ENCODE data around the gene OR1Q1. TPM values are rescaled to one million over a fixed set of nuclear protein-coding genes. Genes with fewer than 3 reads are reported as not detected.
"Not testable (repeated sequence)": the region's sequence is repeated elsewhere in the genome, so short reads cannot be mapped to it uniquely, and the experiment has no call there.

Gene OR1Q1, protein sequence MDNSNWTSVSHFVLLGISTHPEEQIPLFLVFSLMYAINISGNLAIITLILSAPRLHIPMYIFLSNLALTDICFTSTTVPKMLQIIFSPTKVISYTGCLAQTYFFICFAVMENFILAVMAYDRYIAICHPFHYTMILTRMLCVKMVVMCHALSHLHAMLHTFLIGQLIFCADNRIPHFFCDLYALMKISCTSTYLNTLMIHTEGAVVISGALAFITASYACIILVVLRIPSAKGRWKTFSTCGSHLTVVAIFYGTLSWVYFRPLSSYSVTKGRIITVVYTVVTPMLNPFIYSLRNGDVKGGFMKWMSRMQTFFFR
- polyA plus RNA-seq (ENCODE audit: insufficient read length) = not detected
- long read RNA-seq, donor 1 = 0 reads
- long read RNA-seq, donor 2 = 0 reads
- long read RNA-seq, donor 3 = 0 reads
- long read RNA-seq, donor 4 = 0 reads
- long read RNA-seq, donor 5 = 0 reads
- long read RNA-seq, donor 6 = 0 reads
- long read RNA-seq, donor 7 = 0 reads
- long read RNA-seq, donor 8 = 0 reads

DNA sequence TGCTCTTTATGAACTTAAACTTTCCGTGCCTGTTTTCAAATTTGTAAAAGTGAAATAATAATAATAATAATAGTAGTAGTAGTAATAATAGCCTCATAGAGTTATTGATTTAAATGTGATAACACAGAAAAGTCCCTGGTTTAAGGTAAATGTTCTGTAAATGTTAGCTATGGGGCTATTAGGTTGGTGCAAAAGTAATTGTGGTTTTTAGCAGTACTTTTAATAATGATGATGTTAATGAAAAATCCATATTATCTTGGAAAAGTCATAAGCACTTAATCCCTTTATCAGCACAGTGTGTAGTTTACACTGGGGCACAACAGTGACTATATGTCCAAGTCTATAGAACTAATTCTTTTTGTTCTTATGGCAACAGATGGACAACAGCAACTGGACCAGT is at the start of gene OR1Q1:
Gene OR1Q1, plus strand, starts transcription at position 377 of the 400 bp plus-strand sequence. Its CDS starts 0 bp downstream, at position 377.
- no peak for DNase-seq

DNA sequence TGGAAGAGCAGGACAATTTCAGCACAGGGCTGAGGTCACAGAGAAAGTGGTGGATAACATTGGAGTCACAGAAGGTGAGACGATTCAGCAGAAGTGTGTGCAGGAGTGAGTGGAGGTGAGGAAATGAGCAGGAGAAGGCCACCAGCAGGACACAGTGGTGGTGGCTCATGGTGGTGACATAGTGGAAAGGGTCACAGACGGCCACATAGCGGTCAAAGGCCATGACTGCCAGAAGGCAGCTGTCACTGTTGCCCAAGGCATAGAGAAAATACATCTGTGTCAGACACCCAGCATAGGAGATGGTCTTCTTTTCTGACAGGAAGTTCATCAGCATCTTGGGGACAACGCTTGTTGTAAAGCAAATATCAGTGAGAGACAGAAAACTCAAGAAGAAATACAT is 46.6 kb upstream of the OR1Q1 start:
- DNase-seq = no peak

DNA sequence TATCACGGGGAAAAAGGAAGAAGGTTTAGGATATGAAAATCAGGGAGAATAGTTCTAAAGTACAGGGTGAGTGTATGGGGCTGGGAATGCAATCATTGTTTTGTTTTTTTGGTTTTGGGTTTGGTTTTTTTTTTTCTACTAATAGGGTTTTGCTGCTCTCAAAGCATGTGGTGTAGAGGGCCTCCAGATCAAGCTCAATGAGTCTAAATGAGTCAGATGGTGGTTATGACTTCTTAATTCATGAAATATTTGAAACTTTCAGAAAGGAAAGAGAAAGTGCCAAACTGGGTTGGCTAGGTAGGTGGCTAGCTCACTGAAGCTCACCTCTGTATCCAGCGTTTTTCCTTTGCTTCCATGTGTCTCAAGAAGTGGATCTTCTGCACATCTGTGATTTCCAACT is 42.1 kb upstream of the OR1Q1 start:
- DNase-seq = no peak

DNA sequence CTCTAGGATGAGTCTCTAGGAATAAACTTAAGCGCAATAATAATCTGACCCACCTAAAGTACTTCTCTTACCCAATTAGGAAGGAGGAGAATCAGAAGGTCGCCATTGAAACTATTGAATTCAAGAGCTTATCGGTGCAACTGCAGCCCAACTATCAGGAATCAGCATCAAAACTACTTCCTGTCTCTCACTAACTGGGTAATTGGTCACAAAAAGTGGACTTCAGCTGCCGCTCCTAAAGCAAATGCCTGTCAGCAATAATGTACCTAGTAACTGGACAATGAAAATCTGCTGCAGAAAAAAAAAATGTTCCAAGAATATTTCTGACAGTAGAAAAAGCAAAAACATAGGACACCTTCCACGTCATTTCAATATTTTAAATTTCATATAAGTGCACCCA is 34.7 kb upstream of the OR1Q1 start:
- DNase-seq = no peak

DNA sequence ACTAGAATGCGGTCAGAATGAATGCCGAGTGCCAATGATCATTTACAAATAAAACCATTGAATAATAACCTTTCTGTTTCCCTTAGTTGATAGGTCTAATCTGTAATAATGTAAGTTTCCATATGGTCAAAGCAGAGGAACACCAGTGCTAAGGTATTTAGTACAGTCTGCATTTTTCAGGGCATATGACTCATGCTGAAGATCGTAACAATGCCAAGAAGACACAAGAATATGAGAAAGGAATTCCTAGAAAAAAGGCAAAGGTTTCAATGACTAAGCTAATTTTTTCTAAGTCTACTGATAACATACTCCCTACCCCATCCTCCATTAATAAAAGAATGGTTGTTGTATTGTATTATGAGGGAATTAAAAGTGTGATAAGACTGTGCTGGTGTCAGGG is 34.2 kb upstream of the OR1Q1 start:
- no peak for DNase-seq

DNA sequence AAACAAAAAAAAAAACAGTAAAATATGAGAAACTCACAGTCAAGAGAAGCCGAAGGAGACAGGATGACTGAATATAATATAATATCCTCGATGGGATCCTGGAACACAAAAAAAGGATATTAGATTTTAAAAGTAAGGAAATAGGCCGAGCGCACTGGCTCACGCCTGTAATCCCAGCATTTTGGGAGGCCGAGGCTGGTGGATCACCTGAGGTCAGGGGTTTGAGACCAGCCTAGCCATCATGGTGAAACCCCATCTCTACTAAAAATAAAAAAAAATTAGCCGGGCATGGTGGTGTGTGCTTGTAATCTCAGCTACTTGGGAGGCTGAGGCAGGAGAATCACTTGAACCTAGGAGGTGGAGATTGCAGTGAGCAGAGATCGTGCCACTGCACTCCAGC is 31.3 kb upstream of the OR1Q1 start, which contains the start of gene OR1L8:
Gene OR1L8, minus strand, starts transcription at position 101 of the 400 bp plus-strand sequence. CDS start 14,907 bp downstream, outside the sequence.
- DNase-seq = not testable (repeated sequence)

DNA sequence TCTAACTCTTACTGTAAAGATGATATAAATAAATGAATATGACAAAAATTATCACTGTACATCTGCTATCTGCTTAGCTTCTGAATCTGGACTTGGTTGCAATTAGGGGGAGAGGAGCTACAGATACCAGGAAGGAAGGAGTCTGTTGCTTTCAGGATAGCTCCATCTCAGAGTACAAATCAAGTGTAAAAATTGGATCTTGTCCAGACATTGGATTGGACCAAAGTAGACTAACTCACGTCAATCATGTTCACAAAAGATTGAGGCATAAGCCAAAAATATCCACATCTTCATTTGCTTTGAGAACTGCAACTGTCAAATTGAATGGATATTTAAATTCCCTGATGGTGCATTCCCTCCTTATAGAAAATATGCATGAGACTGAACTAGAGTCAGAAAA is 8.8 kb upstream of the OR1Q1 start:
- no peak for DNase-seq

DNA sequence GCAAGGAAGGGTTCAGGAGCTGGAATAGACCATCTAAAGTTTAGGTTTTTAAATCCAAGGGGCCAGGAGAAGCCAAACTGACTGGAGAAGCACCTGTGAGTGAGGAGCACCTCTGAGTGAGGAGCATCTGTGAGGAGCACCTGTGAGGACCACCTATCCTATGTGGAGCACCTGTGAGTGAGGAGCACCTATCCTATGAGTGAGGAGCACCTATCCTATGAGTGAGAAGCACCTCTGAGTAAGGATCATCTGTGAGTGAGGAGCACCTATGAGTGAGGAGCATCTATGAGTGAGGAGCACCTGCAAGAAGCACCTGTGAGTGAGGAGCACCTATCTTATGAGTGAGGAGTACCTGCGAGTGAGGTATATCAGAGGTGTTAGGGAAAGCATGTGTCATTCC is 8.0 kb upstream of the OR1Q1 start:
- DNase-seq = no peak

DNA sequence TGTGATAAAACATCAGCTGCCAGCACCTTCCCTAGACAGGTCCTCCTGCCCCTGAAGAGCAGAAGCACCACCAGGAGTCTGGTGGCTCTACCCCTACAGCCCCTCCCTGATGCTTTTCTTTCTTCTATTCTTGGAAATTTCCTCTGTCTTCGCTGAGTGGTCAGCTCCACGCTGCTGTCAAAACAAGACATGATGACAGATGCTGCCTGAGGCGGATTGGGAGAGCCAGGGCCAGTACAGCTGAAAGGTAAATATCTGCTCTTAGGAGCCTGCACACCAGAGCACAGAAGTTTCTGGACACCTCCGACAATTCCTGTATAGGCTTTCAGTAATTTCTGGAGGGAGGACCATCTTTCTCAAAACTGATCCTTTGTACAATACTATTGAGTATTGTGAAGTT is 4.7 kb upstream of the OR1Q1 start:
- DNase-seq = no peak

DNA sequence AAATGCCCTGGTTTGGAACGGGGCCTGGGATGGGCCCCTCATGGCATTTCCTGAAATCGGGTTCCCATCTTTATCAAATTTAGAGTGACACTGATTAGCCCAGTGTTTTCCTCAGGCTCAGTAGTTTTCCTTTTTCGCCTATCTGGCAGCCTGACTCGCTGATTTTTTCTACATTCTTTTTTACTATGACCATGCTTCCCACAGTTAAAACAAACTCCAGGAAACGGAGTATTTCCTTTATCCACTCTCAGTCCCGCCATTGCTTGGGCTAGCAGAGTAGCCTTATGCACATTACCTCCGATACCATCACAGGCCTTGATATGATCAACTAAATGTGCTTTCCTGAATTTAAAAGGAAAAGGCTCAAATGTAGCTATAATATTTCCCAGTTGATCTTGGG is 5.5 kb downstream of the OR1Q1 start:
- no peak for DNase-seq

DNA sequence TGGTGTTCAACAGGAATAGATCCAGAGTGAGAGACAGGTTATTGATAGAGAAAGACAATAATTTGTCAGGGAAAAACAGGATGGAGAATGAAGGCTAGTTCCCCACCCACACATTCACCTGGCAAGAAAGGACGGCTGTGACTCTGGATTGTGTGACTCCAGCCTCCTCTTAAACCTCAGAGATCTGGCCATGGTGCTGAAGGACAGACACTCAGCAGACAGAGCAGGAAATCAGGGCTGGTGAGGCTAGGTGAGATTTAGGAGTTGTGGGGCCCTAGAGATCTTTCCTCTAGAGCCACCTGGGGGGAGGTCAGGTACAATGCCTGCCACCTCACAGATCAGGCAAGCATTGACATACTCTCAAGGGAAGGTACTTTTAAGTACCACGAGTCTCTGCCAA is 27.7 kb downstream of the OR1Q1 start:
- peak; percentile 6 for DNase-seq

DNA sequence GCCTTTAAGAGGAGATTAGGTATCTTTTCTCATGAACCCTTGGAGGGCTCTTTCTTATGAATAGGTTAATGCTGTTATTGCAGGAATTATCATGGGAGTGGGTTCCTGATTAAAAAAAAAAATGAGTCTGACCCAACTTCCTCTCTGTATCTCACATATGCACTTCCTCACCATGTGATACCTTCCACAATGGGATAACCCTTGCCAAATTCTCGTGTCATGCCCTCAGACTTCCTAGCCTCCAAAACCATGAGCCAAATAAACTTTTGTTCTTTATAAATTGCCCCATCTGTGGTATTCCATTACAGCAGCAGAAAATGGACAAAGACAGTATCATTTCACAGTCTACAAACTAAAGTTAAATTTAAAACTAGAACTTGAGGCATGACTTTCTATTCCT is 41.8 kb downstream of the OR1Q1 start:
- no peak for DNase-seq

DNA sequence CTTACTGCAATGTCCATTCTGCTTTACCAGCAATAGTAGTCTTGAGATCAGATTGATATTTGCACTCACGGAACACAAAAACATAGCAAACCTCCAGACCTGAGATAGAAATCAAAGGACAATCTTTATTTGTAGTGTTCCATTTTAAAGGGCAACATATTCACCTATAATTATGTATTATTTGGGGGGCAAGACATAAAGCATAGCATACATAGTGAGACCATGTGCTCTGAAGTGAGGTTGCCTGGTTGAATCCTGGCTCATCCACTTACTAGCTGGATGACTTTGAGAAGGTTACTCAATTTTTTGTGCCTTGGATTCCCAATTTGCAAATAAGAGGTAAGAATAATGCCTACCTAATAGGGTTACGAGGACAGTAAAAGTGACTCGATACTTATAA is 43.0 kb downstream of the OR1Q1 start, which contains the start of gene OR1B1:
Gene OR1B1, minus strand, starts transcription at position 101 of the 400 bp plus-strand sequence.
- no peak for DNase-seq

DNA sequence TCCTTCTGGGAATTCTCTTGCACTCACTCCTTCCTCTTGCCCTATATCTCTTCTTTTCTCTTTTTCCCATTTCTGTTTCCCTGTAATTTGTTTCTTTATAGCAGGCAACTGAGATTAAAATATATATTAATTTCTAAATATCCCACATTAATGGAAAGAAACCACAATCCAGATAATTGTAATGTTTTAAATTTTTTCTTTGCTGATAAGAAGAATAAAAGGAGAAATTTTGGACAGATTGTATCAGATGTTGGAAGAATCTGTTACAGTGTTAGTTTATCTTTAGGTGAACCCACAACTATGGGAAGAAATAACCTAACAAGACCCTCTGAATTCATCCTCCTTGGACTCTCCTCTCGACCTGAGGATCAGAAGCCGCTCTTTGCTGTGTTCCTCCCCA is 46.9 kb downstream of the OR1Q1 start, which contains the start of gene OR1L1:
Gene OR1L1, plus strand, starts transcription at position 301 of the 400 bp plus-strand sequence. Its CDS starts 0 bp downstream, at position 301.
- no peak for DNase-seq

Other genes starting within 250 kb of the OR1Q1 start
- gene PTGS1, start 243.7 kb upstream of the OR1Q1 start, polyA plus RNA-seq (ENCODE audit: insufficient read length) = 3.8 TPM
- gene OR1J1, start 136.8 kb upstream of the OR1Q1 start, polyA plus RNA-seq (ENCODE audit: insufficient read length) = not detected
- not detected for gene OR1J2, start 103.9 kb upstream of the OR1Q1 start, polyA plus RNA-seq (ENCODE audit: insufficient read length)
- gene OR1J4, start 95.6 kb upstream of the OR1Q1 start, polyA plus RNA-seq (ENCODE audit: insufficient read length) = not detected
- not detected for gene OR1N1, start 87.4 kb upstream of the OR1Q1 start, polyA plus RNA-seq (ENCODE audit: insufficient read length)
- not detected for gene OR1N2, start 61.6 kb upstream of the OR1Q1 start, polyA plus RNA-seq (ENCODE audit: insufficient read length)
- gene OR1L8, start 31.4 kb upstream of the OR1Q1 start, polyA plus RNA-seq (ENCODE audit: insufficient read length) = 0.12 TPM
- not detected for gene OR1B1, start 42.9 kb downstream of the OR1Q1 start, polyA plus RNA-seq (ENCODE audit: insufficient read length)
- not detected for gene OR1L1, start 47.0 kb downstream of the OR1Q1 start, polyA plus RNA-seq (ENCODE audit: insufficient read length)
- not detected for gene OR1L3, start 60.4 kb downstream of the OR1Q1 start, polyA plus RNA-seq (ENCODE audit: insufficient read length)
- not detected for gene OR1L4, start 109.3 kb downstream of the OR1Q1 start, polyA plus RNA-seq (ENCODE audit: insufficient read length)
- not detected for gene OR1L6, start 127.6 kb downstream of the OR1Q1 start, polyA plus RNA-seq (ENCODE audit: insufficient read length)
- not detected for gene OR5C1, start 174.2 kb downstream of the OR1Q1 start, polyA plus RNA-seq (ENCODE audit: insufficient read length)
- gene OR1K1, start 185.4 kb downstream of the OR1Q1 start, polyA plus RNA-seq (ENCODE audit: insufficient read length) = not detected
- 33.8 TPM for gene PDCL, start 213.8 kb downstream of the OR1Q1 start, polyA plus RNA-seq (ENCODE audit: insufficient read length)